ENCODE measurements around the gene LRRC4C.

DNA sequence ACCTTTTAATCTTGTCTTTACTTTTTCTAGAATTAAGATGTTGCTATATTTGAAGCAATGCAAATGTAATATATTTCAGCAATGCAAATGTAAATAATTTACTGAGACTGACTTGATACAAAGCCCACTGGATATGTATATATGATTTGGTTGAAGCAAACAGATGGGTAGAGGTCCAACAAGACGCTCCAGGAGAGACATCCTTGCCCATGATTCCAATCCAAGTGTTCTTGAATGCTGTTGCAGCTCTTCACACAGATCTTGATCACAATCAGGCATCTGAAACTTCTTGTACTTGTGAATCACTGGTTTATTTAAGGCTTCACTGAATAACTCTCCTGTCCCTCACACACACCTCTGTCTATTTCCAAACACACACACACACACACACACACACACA lies 507.0 kb downstream of the LRRC4C start:
- TF ChIP-seq, protein P1, sequence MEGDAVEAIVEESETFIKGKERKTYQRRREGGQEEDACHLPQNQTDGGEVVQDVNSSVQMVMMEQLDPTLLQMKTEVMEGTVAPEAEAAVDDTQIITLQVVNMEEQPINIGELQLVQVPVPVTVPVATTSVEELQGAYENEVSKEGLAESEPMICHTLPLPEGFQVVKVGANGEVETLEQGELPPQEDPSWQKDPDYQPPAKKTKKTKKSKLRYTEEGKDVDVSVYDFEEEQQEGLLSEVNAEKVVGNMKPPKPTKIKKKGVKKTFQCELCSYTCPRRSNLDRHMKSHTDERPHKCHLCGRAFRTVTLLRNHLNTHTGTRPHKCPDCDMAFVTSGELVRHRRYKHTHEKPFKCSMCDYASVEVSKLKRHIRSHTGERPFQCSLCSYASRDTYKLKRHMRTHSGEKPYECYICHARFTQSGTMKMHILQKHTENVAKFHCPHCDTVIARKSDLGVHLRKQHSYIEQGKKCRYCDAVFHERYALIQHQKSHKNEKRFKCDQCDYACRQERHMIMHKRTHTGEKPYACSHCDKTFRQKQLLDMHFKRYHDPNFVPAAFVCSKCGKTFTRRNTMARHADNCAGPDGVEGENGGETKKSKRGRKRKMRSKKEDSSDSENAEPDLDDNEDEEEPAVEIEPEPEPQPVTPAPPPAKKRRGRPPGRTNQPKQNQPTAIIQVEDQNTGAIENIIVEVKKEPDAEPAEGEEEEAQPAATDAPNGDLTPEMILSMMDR (IDR thresholded peaks at IDR 0.05) = no peak
- no peak for TF ChIP-seq NR2C2 (CRISPR knock-in tag; IDR thresholded peaks at IDR 0.05)
- TF ChIP-seq TEAD4 (CRISPR knock-in tag; IDR thresholded peaks at IDR 0.05) = no peak
- no peak for TF ChIP-seq JUN (CRISPR knock-in tag; IDR thresholded peaks at IDR 0.05)
- TF ChIP-seq, protein P2, sequence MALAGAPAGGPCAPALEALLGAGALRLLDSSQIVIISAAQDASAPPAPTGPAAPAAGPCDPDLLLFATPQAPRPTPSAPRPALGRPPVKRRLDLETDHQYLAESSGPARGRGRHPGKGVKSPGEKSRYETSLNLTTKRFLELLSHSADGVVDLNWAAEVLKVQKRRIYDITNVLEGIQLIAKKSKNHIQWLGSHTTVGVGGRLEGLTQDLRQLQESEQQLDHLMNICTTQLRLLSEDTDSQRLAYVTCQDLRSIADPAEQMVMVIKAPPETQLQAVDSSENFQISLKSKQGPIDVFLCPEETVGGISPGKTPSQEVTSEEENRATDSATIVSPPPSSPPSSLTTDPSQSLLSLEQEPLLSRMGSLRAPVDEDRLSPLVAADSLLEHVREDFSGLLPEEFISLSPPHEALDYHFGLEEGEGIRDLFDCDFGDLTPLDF (CRISPR knock-in tag; IDR thresholded peaks at IDR 0.05) = no peak
- no peak for TF ChIP-seq FOXK1 (CRISPR knock-in tag; IDR thresholded peaks at IDR 0.05)
- TF ChIP-seq, protein P3, sequence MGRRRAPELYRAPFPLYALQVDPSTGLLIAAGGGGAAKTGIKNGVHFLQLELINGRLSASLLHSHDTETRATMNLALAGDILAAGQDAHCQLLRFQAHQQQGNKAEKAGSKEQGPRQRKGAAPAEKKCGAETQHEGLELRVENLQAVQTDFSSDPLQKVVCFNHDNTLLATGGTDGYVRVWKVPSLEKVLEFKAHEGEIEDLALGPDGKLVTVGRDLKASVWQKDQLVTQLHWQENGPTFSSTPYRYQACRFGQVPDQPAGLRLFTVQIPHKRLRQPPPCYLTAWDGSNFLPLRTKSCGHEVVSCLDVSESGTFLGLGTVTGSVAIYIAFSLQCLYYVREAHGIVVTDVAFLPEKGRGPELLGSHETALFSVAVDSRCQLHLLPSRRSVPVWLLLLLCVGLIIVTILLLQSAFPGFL (CRISPR knock-in tag; IDR thresholded peaks at IDR 0.05; ENCODE audit: borderline replicate concordance) = no peak
- no peak for TF ChIP-seq NFYB (CRISPR knock-in tag; conservative IDR thresholded peaks at IDR 0.05; ENCODE audit: low read depth)
- TF ChIP-seq, protein P4, sequence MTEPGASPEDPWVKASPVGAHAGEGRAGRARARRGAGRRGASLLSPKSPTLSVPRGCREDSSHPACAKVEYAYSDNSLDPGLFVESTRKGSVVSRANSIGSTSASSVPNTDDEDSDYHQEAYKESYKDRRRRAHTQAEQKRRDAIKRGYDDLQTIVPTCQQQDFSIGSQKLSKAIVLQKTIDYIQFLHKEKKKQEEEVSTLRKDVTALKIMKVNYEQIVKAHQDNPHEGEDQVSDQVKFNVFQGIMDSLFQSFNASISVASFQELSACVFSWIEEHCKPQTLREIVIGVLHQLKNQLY (CRISPR knock-in tag; IDR thresholded peaks at IDR 0.05) = no peak
- TF ChIP-seq, protein P5, sequence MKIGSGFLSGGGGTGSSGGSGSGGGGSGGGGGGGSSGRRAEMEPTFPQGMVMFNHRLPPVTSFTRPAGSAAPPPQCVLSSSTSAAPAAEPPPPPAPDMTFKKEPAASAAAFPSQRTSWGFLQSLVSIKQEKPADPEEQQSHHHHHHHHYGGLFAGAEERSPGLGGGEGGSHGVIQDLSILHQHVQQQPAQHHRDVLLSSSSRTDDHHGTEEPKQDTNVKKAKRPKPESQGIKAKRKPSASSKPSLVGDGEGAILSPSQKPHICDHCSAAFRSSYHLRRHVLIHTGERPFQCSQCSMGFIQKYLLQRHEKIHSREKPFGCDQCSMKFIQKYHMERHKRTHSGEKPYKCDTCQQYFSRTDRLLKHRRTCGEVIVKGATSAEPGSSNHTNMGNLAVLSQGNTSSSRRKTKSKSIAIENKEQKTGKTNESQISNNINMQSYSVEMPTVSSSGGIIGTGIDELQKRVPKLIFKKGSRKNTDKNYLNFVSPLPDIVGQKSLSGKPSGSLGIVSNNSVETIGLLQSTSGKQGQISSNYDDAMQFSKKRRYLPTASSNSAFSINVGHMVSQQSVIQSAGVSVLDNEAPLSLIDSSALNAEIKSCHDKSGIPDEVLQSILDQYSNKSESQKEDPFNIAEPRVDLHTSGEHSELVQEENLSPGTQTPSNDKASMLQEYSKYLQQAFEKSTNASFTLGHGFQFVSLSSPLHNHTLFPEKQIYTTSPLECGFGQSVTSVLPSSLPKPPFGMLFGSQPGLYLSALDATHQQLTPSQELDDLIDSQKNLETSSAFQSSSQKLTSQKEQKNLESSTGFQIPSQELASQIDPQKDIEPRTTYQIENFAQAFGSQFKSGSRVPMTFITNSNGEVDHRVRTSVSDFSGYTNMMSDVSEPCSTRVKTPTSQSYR (CRISPR knock-in tag; IDR thresholded peaks at IDR 0.05) = no peak
- TF ChIP-seq KAT7 (CRISPR knock-in tag; IDR thresholded peaks at IDR 0.05; ENCODE audit: borderline replicate concordance) = no peak
- no peak for TF ChIP-seq NFE2L1 (CRISPR knock-in tag; IDR thresholded peaks at IDR 0.05)
- TF ChIP-seq ETV6 (CRISPR knock-in tag; IDR thresholded peaks at IDR 0.05) = no peak
- TF ChIP-seq ATF1 (CRISPR knock-in tag; IDR thresholded peaks at IDR 0.05) = no peak
